ENCODE measurements around the gene FILIP1.

DNA sequence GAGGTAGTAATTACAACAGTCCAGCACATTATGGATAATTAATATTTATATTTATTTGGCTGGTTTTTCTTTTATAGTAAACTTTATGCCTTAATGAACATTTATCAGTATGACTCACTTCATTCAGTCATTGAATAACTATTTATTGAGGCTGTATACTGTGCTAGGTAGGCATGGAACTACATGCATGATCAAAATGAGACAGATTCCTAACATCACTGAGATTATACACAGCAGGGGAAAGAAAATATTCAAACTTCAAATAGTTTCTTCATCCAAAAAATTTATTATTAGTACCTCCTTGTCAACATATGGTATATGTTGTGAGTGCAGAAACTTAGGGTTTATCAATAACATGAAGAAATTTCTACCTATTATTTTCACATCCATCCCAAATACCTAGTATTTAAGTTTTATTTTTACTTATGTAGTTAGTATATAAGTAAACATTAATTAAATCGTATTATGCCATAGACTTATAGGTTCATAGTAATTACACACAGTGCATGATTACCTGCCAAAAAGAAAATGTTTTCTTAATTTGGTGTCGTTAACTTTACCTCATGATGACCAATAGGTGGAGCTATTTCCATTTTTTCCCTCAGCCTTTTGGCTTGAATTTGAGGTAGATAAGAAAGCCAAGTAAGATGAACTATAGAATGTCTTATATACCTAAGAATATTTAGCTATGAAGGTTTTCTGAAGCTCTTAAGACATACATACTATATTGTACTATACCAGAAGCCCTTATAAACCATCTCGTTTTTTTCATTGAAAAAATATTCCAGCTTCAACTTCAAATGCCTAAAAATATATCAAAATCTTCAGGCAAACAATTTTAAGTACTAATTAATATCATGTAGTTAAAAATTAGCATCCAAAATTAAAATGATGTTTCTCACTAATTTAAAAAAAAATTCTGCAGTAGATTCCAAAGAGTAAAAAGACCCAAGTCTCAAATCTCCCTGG lies 196.5 kb downstream of the FILIP1 start:
- TF ChIP-seq, protein P1, sequence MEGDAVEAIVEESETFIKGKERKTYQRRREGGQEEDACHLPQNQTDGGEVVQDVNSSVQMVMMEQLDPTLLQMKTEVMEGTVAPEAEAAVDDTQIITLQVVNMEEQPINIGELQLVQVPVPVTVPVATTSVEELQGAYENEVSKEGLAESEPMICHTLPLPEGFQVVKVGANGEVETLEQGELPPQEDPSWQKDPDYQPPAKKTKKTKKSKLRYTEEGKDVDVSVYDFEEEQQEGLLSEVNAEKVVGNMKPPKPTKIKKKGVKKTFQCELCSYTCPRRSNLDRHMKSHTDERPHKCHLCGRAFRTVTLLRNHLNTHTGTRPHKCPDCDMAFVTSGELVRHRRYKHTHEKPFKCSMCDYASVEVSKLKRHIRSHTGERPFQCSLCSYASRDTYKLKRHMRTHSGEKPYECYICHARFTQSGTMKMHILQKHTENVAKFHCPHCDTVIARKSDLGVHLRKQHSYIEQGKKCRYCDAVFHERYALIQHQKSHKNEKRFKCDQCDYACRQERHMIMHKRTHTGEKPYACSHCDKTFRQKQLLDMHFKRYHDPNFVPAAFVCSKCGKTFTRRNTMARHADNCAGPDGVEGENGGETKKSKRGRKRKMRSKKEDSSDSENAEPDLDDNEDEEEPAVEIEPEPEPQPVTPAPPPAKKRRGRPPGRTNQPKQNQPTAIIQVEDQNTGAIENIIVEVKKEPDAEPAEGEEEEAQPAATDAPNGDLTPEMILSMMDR (IDR thresholded peaks at IDR 0.05) = peak; percentile 68 to 70 (median 70)
- no peak for TF ChIP-seq POLR2A (IDR thresholded peaks at IDR 0.05; ENCODE audit: low read depth)
